NB4 (cell line): Measurements from ENCODE around the gene CORIN.
"Not testable (repeated sequence)": the region's sequence is repeated elsewhere in the genome, so short reads cannot be mapped to it uniquely, and the experiment has no call there.

Source experiments
- CTCF ChIP-seq: IDR thresholded peaks from one replicate; pipeline ENCODE4 v1.5.1; 2012; ENCODE audit warnings: low read depth, low read length
- POLR2A ChIP-seq: IDR thresholded peaks from 2 replicates; pipeline ENCODE4 v1.6.1; 2011; ENCODE audit warnings: mild to moderate bottlenecking; ENCODE audit not compliant: insufficient read length; ENCODE audit errors: extremely low read depth

- not testable (repeated sequence) for TF ChIP-seq CTCF, POLR2A
These were observed 146.0 kb downstream of the CORIN start for GRCh38 chr4:47691757-47692383.
